Astrocyte of the spinal cord (primary cell): ENCODE measurements around the gene LSAMP.
A peak's percentile ranks its signal among the peaks of the same experiment; 100 is the strongest.

ENCODE experiments used
- DNase-seq: peaks from one replicate; pipeline ENCODE4 v3.0.0; 2011; ENCODE audit warnings: low read depth, low spot score
- H3K4me3 ChIP-seq: 2 replicates; pipeline ENCODE4 v1.5.1; 2011; ENCODE audit warnings: low read depth, mild to moderate bottlenecking, low read length, moderate library complexity
- in situ Hi-C: cut with HindIII; loops from 2 replicates; pipeline ENCODE4 v1.10.0; 2017; ENCODE audit warnings: low sequenced_read_pairs
- TF ChIP-seq, protein P1 (sequence below): IDR thresholded peaks from 2 replicates; pipeline ENCODE4 v1.5.1; 2012; ENCODE audit warnings: low read depth, mild to moderate bottlenecking, low read length, inconsistent platforms

LSAMP gene

DNA sequence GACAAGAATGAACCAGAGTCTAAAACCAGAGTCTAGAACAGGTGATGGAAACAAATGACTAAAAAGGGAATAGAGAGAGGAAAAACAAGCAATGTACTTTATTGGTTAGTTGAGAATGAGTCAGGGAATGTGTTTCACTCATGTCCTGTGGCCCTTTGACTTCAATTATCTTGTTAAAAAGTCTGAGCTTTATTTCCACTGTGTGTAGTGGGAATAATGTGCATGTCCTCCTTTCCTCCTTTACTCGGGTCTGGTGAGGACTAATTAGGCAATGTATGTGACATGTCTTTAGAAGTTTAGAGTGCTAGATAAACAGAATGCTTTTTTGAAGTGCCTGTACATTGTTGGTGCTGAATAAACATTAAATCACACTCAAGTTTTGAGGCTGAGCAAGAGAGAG, 21.3 kb downstream of the LSAMP start:
- peak; percentile 37 for DNase-seq
- in situ Hi-C loops = no loop called here
- TF ChIP-seq, protein P1, sequence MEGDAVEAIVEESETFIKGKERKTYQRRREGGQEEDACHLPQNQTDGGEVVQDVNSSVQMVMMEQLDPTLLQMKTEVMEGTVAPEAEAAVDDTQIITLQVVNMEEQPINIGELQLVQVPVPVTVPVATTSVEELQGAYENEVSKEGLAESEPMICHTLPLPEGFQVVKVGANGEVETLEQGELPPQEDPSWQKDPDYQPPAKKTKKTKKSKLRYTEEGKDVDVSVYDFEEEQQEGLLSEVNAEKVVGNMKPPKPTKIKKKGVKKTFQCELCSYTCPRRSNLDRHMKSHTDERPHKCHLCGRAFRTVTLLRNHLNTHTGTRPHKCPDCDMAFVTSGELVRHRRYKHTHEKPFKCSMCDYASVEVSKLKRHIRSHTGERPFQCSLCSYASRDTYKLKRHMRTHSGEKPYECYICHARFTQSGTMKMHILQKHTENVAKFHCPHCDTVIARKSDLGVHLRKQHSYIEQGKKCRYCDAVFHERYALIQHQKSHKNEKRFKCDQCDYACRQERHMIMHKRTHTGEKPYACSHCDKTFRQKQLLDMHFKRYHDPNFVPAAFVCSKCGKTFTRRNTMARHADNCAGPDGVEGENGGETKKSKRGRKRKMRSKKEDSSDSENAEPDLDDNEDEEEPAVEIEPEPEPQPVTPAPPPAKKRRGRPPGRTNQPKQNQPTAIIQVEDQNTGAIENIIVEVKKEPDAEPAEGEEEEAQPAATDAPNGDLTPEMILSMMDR = no peak
- H3K4me3 ChIP-seq = no peak overlapping the region

DNA sequence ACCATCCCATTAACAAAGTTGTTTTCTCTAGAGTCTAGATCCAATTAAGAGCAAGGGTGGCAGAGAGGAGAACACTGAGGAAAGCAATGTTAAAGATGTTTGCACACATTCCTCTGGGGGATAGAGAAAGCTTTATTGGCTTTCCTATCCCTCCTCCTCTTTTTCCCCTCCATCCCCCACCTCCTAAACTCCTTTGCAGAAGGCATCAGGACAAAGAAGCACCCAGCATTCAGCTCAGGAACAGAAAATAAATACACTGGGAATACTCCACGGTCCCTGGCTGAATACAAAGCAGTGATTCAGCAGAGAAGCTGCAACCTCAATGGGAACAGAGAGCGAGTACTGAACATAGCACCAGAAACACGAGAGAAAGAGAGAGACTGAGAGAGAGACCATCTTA, 21.9 kb downstream of the LSAMP start:
- H3K4me3 ChIP-seq = no peak overlapping the region
- TF ChIP-seq, protein P1 = no peak
- in situ Hi-C loops = no loop called here

GRCh38 chr3:116417151-116417550, 28.1 kb downstream of the LSAMP start:
- in situ Hi-C loops = no loop called here
- no peak overlapping the region for H3K4me3 ChIP-seq
- TF ChIP-seq, protein P1 = no peak
- DNase-seq = no peak

More for the DNA sequence above, 21.9 kb downstream of the LSAMP start:
- DNase-seq = peak; percentile 46

DNA sequence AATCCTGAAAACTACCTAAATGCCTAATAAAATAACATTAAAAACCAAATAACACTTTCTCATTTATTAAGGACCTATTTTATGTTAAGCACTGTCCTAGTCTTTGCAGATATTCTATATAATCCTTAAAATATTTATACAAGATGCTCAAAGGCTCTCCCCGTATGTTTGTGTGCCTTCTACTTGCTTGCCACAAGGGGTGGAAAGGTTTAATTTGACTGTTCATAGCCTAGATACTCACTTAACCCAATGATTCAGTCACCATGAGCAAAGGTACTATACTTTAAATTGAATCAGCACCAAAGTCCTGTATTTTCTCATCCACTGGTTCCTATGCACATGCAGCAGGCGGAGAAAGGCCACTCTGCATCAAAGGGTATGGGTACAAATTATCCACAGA, 32.0 kb downstream of the LSAMP start:
- in situ Hi-C loops = no loop called here
- H3K4me3 ChIP-seq = no peak overlapping the region
- DNase-seq = no peak
- TF ChIP-seq, protein P1 = peak; percentile 9

DNA sequence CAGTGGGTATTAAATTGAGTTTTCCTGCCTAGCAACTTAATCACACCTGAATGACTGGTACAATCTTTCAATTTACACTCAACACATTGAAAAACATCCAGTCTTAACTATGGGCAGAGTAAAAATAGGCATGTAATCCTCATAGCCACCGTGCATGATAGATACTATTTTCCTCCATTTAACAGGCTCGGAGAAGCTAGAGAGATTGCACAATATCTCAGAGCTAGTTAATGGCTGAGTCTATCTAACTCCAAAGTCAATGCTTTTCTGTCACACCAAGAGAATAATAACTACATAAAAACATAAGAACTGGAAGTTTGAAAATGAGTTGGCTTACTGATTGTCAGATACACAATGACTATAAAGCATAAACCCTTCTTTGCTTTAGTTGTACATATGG, 36.8 kb downstream of the LSAMP start:
- TF ChIP-seq, protein P1 = no peak
- no peak overlapping the region for H3K4me3 ChIP-seq
- in situ Hi-C loops = no loop called here
- no peak for DNase-seq

GRCh38 chr3:116405231-116405630, 40.1 kb downstream of the LSAMP start:
- H3K4me3 ChIP-seq = no peak overlapping the region
- in situ Hi-C loops = no loop called here
- TF ChIP-seq, protein P1 = no peak

DNA sequence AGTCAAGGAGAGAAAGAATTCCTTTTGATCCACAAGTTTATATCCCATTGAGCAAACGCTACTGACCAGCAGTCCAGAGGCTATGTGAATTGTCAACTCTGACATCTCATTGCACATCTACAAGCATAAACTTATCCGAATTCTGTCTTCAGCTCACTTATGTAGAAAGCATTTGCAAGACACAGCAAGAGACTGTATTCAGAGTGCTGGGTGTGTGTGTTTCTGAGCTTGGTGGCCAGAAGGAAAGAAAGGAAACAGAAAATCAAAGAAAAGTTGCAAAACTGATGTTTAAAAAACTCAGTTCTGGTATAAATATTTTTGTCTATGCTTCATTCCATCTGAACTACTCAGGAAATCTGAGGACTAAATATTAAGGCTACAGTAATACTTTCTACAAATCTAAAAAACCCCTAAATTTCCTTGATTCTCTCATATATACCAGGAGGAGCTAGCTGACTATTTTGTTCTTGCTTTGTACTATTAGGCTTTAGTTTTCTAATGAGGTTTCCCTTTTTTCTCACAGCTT, 45.5 kb downstream of the LSAMP start:
- in situ Hi-C loops = no loop called here
- TF ChIP-seq, protein P1 = no peak
- H3K4me3 ChIP-seq = no peak overlapping the region
- DNase-seq = no peak

More at GRCh38 chr3:116405231-116405630, 40.1 kb downstream of the LSAMP start:
- DNase-seq = no peak
